Activated gamma-delta T cell treated with anti-CD3 and anti-CD28 coated beads, Interleukin-2, amount 50 U/mL, for 16 hours (primary cell): ENCODE measurements around the gene EDIL3.

Experiments
- DNase-seq: peaks from one replicate; pipeline ENCODE4 v3.0.0-alpha.2; 2020; ENCODE audit warnings: low read depth

Gene EDIL3

GRCh38 chr5:84259283-84260045, 125.2 kb downstream of the EDIL3 start:
- no peak for DNase-seq

DNA sequence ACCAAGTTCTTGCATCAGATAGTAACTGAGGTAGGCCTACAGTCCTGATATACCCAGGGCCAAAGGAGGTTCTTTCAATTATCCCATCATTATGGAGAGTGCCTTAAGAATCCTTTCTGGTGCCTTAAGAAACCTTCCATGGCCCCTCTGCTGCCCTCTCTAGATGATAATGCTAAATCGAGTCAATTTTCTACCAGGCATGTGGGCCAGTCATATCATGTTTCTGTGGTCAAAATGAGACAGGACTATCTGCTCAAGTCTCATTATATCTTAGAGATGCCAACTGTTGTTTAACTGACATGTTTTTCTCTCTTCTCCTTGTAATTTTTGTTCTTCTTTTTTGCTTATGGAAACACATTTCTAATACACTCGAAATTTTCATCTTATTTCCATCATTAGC, 127.6 kb downstream of the EDIL3 start:
- no peak for DNase-seq

- no peak for DNase-seq
These were observed 129.4 kb downstream of the EDIL3 start for GRCh38 chr5:84255315-84255714.

DNA sequence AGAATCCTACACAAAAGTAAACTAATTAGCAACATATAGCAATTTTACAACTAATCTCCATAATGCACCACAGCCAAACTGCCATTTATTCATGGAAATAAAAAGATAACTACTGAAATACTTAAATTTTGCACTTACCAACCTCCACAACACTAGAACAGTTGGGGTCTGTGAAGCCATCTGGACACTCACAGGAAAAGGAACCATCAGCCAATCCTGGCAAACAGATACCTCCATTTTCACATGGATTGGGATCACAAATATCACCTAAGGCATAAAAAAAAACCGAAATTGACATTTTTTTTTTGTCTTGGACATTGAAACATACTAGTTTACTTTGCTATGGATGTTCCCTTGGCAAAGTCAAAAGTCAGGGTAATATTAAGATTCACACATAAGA, 130.7 kb downstream of the EDIL3 start:
- DNase-seq: no peak

GRCh38 chr5:84251503-84251902, 133.2 kb downstream of the EDIL3 start:
- no peak for DNase-seq

DNA sequence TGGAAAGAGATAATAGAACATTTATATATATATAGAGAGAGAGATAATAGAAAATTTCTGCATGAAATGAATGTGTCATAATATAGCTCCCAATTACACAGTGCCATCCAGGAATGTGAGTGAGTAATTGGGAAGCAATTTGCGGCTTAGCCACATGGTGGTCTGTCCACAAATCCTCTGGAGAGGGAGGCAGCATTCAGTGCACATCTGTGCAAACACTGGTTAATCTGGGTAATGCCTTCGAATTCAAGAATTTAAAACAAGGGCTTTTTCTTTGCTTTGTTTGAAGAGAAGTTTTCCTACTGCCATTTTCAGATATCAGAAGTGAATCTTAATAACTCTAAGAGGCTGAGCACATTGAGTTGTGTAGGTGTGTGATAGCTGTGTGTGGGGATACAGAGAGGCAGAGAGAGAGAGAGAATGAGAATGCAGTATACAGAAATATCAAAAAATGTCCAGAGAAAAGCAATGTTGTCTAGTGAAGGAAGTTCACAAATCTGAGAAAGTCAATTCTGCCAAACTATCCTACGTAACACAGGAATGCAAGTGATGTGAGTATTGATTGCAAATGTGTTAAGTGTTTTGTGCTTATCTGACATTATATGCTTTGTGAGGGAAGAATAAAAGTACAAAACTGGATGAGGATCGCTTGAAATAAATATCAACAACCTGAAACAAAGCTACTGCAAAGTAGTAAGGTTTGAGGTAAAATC, 134.6 kb downstream of the EDIL3 start:
- DNase-seq: no peak

GRCh38 chr5:84248013-84248412, 136.7 kb downstream of the EDIL3 start:
- DNase-seq: no peak

GRCh38 chr5:84242286-84242685, 142.4 kb downstream of the EDIL3 start:
- no peak for DNase-seq

GRCh38 chr5:84239494-84239893, 145.2 kb downstream of the EDIL3 start:
- no peak for DNase-seq

DNA sequence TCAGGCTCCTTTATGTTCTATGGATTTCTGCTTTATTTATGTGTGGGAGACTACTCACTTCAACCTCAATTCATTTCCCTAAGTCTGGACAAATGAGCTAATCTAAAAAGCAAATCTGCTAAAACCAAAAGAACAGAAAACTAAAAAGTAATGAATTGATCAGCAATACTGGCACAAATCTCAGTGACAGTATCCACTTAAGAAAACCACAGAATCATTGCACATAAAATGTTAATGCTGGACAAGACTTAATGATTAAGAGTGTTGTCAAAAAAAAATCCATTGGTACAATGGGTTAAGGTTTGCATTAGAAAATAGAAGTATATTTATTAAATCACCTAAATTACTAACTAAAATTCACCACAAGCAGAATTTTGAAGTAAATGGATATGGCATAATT, 147.6 kb downstream of the EDIL3 start:
- no peak for DNase-seq

DNA sequence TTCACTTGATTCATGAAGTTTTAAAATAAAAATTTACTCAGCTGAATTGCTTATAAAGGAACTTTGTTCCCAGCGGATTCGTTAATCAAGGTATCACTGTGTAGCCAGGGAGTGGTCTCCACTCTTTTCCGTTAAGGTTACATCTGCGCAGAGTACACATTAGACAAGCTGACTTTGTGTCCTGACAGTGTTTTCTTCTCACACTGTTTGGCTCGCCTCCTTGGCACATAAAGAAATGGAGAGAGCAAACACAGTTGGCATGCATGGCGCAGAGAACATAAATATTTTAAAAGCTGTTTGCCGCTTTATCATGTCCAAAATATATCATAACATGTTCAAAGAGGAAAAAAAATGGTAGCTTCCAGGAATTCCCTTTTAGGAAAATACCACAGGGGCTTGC, 153.2 kb downstream of the EDIL3 start:
- DNase-seq: no peak

- no peak for DNase-seq
These were observed 155.6 kb downstream of the EDIL3 start for GRCh38 chr5:84229045-84229444.

DNA sequence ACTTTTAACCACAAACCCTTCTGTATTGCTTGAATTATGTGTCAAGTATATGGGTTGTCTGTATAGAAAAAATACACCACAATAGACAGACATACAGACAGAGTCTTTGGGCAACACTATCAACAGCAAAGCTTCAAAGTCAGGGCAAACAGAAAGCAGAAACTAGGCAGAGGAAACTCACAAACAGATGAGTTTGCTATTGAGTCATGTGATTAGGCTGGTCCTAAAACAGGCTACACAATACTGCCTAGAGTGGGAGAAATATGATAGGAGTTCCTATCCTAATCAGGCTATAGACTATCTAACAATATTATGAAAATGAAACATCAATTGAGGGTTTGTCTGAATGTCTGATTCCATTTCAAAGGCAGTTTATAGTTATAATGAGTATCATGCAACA, 156.4 kb downstream of the EDIL3 start:
- no peak for DNase-seq

GRCh38 chr5:84227236-84227635, 157.4 kb downstream of the EDIL3 start:
- DNase-seq: no peak

DNA sequence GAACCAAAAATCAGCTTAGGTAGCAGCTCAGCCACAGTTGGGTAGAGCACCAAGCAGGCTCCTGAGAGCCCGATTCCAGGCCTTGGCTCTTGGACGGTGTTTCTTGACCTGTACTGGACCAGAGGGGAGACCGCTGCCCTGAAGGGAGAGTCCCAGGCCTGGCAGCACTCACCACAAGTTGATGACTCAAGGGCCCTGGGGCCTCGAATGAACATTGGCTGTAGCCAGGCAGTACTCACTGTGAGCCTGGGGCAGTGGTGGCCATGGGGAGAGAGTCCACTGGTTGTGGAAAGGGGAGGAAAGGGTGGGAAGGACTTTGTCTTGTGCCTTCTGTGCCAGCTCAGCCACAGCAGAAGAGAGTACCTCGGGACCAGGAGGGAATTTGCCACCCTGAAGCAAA, 166.1 kb downstream of the EDIL3 start:
- DNase-seq: no peak

DNA sequence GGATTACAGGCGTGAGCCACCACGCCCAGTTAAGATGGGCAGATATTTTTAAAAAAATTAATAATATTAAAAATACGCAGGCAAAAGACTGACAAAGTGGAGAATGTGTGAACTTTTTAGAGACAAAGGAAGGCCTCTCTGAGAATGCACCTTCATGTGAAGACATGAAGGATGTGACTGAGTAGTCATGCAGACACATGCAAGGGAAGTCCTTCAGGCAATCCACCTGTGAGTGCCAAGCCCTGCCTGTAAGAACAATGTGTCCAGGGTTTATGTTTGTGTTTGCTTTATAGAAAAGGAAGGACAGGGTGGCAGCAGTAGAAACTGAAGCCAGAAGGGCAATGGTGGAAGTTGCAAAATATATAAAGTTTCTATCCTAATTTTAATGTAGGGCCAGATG, 169.2 kb downstream of the EDIL3 start:
- no peak for DNase-seq

DNA sequence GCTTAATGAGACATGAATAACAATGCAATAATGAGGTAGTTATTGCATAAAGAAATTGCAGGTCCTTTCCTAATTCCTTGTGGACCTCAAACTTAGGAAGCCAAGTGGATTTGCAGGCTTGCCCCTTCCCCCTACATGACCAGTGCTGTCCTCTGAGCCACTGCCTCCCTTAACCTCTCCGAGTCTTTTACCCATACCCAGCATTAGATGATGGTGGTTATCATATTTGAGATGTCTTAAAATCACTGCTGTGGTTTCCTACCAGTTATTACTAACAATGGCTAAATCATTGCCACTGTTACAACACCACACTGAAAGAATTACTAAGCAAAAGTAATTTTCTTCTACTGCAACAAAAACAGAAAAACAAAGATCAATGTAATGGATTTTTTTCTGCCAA, 170.8 kb downstream of the EDIL3 start:
- DNase-seq: no peak

DNA sequence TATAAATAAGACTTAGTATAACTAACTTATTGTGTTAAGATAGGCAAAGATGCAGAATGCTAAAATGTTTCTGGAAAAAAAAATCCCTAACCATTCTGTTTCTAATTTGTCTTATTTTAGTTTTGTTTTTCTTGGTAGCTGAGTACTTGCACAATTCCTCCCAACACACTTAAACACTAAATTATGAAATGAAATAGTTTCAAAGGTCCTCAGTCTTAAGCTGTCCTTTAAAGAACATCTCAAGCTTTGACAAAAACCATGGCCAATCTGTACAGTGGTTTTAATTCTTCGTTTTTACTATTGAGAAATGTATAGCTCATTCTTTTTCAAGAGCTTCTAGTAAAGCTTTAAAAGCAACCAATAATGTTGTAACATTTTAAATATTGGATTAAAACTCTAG, 171.5 kb downstream of the EDIL3 start:
- no peak for DNase-seq

GRCh38 chr5:84204772-84205171, 179.9 kb downstream of the EDIL3 start:
- no peak for DNase-seq

- no peak for DNase-seq
These were observed 182.5 kb downstream of the EDIL3 start for GRCh38 chr5:84202136-84202535.

- no peak for DNase-seq
These were observed 187.1 kb downstream of the EDIL3 start for GRCh38 chr5:84197538-84197937.

DNA sequence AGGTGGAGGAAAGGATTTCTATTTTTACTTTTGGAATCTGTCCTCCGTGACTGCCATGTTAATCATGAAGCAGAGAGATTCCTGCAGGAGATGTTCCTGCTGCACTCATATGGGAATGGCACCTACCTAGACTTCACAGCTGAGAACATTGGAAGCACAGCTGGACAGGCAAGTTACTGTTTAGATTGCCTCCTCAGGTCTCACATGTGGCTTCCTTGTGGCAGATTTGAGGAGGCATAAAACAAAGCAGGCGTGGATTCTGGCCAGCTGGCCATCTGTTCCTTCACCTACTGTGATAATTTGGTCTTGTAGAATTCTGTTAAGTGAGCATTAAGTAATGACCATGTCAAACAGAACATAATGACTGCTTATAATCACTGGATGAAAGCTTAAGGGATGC, 193.4 kb downstream of the EDIL3 start:
- DNase-seq: no peak

- DNase-seq: no peak
These were observed 199.8 kb downstream of the EDIL3 start for GRCh38 chr5:84184857-84185256.

DNA sequence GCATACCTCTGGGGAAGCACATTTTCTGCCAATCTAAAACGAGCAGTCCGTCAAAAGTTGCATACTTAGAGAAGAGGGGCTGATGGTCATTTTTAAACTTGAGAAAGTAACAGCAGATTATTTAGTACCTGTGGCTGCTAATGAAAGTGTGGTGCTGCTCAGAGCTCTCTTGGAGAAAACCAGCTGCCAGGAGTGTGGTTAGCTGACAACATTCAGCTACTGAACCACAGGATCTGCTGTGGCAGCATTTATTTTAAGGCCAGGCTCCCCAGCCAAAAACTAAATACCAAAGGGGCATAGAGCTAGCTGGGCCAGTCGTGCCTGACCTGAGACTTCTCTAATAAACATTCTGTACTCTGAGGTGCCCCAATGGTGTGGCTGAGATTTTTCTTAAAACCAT, 203.6 kb downstream of the EDIL3 start:
- DNase-seq: no peak
